CD4-positive, alpha-beta T cell treated with Interleukin-17A for 4 hours (primary cell): Measurements from ENCODE around the gene RAD51B.

Experiments used
- DNase-seq: peaks from one replicate; pipeline ENCODE4 v3.0.0-alpha.2; 2020; ENCODE audit warnings: mixed read lengths

Gene RAD51B

GRCh38 chr14:68568907-68569897 is 749.6 kb downstream of the RAD51B start:
- no peak for DNase-seq

- DNase-seq: no peak
Measured at GRCh38 chr14:68569970-68570409, 750.4 kb downstream of the RAD51B start.

GRCh38 chr14:68571114-68571591 is 751.6 kb downstream of the RAD51B start:
- no peak for DNase-seq

GRCh38 chr14:68571928-68572525 is 752.4 kb downstream of the RAD51B start:
- no peak for DNase-seq

- no peak for DNase-seq
Measured at GRCh38 chr14:68573126-68573525, 753.5 kb downstream of the RAD51B start.

GRCh38 chr14:68573722-68574121 is 754.1 kb downstream of the RAD51B start:
- DNase-seq: no peak

- no peak for DNase-seq
Measured at GRCh38 chr14:68574461-68574860, 754.9 kb downstream of the RAD51B start.

GRCh38 chr14:68574906-68575305 is 755.3 kb downstream of the RAD51B start:
- DNase-seq: no peak

- no peak for DNase-seq
Measured at GRCh38 chr14:68575426-68575825, 755.8 kb downstream of the RAD51B start.

GRCh38 chr14:68576031-68576430 is 756.5 kb downstream of the RAD51B start:
- DNase-seq: no peak

- no peak for DNase-seq
Measured at GRCh38 chr14:68576496-68577244, 757.1 kb downstream of the RAD51B start.

- DNase-seq: no peak
Measured at GRCh38 chr14:68577802-68578541, 758.4 kb downstream of the RAD51B start.

GRCh38 chr14:68578597-68578996 is 759.0 kb downstream of the RAD51B start:
- no peak for DNase-seq

- no peak for DNase-seq
Measured at GRCh38 chr14:68580096-68580645, 760.6 kb downstream of the RAD51B start.

GRCh38 chr14:68580671-68581070 is 761.1 kb downstream of the RAD51B start:
- DNase-seq: no peak

- no peak for DNase-seq
Measured at GRCh38 chr14:68583548-68584280, 764.1 kb downstream of the RAD51B start.

GRCh38 chr14:68584786-68585185 is 765.2 kb downstream of the RAD51B start:
- DNase-seq: no peak

GRCh38 chr14:68585690-68586089 is 766.1 kb downstream of the RAD51B start:
- no peak for DNase-seq

GRCh38 chr14:68586896-68587751 is 767.5 kb downstream of the RAD51B start:
- DNase-seq: no peak

- DNase-seq: no peak
Measured at GRCh38 chr14:68587931-68588330, 768.4 kb downstream of the RAD51B start.
